GM23338 (cell line): ENCODE measurements around the gene APCS.

ENCODE experiments used
- CREB1 ChIP-seq: fragments of 250-450 bp; sonication (Bioruptor Pico); IDR thresholded peaks from 2 replicates; pipeline ENCODE4 v1.5.0; 2020; ENCODE audit warnings: low read depth, mild to moderate bottlenecking, moderate library complexity
- CTCF ChIP-seq, 2 experiments: fragments of 200-600 bp in 1 of 2; sonication (generic) in 1 of 2; conservative IDR thresholded peaks; 2 replicates each; pipeline versions ENCODE4 v1.5.1 to v1.6.1; 2016 to 2017; ENCODE audit warnings: antibody characterized with exemption in 2 of 2, low read depth in 2 of 2, mild to moderate bottlenecking in 2 of 2, moderate library complexity in 1 of 2
- ETS1 ChIP-seq: IDR thresholded peaks from 2 replicates; pipeline ENCODE4 v1.6.1; 2016; ENCODE audit warnings: antibody characterized with exemption
- EZH2 ChIP-seq: fragments of 200-600 bp; sonication (generic); IDR thresholded peaks from one replicate; pipeline ENCODE4 v1.8.0; 2017; ENCODE audit warnings: antibody characterized with exemption, mild to moderate bottlenecking, low read depth; ENCODE audit not compliant: unreplicated experiment
- EZH2phosphoT487 ChIP-seq: fragments of 200-600 bp; sonication (generic); IDR thresholded peaks from one replicate; pipeline ENCODE4 v1.8.1; 2018; ENCODE audit warnings: antibody characterized with exemption; ENCODE audit not compliant: unreplicated experiment
- JUNB ChIP-seq: IDR thresholded peaks from one replicate; pipeline ENCODE4 v1.6.1; 2016; ENCODE audit warnings: antibody characterized with exemption; ENCODE audit not compliant: unreplicated experiment
- NANOG ChIP-seq: IDR thresholded peaks from 2 replicates; pipeline ENCODE4 v1.6.1; 2016; ENCODE audit warnings: antibody characterized with exemption, borderline replicate concordance
- POLR2AphosphoS5 ChIP-seq: IDR thresholded peaks from 2 replicates; pipeline ENCODE4 v1.6.1; 2016; ENCODE audit warnings: antibody characterized with exemption, low read depth
- REST ChIP-seq: IDR thresholded peaks from one replicate; pipeline ENCODE4 v1.6.1; 2018; ENCODE audit warnings: antibody characterized with exemption; ENCODE audit not compliant: unreplicated experiment
- STAT1 ChIP-seq: IDR thresholded peaks from one replicate; pipeline ENCODE4 v1.6.1; 2016; ENCODE audit warnings: antibody characterized with exemption; ENCODE audit not compliant: unreplicated experiment
- ZNF114 ChIP-seq: fragments of 250-450 bp; sonication (Bioruptor Pico); IDR thresholded peaks from 2 replicates; pipeline ENCODE4 v1.5.0; 2020; ENCODE audit warnings: mild to moderate bottlenecking, moderate library complexity
- ZNF331 ChIP-seq: fragments of 250-450 bp; sonication (Bioruptor Pico); IDR thresholded peaks from 2 replicates; pipeline ENCODE4 v1.5.0; 2020; ENCODE audit warnings: low read depth, mild to moderate bottlenecking, moderate library complexity
- ZNF462 ChIP-seq: fragments of 250-450 bp; sonication (Bioruptor Pico); IDR thresholded peaks from 2 replicates; pipeline ENCODE4 v1.5.0; 2020; ENCODE audit warnings: mild to moderate bottlenecking, moderate library complexity

- TF ChIP-seq CTCF (conservative IDR thresholded peaks at IDR 0.05; ENCODE audit: low read depth in 2 of 2) (no peak), POLR2AphosphoS5 (no peak), EZH2 (no peak), EZH2phosphoT487 (no peak), CREB1 (no peak), JUNB (no peak), REST (no peak), ZNF114 (CRISPR knock-in tag) (no peak), NANOG (no peak), ETS1 (no peak), ZNF331 (CRISPR knock-in tag) (no peak), STAT1 (no peak), ZNF462 (no peak)
Measured at GRCh38 chr1:159554696-159555095, 32.9 kb upstream of the APCS start.
